Liver (tissue), 9 donors: Measurements from ENCODE around the gene NAALADL1. TPM values are rescaled to one million over a fixed set of nuclear protein-coding genes. Genes with fewer than 3 reads are reported as not detected.
A peak's percentile ranks its signal among the peaks of the same experiment; 100 is the strongest.
"Not testable (repeated sequence)": the region's sequence is repeated elsewhere in the genome, so short reads cannot be mapped to it uniquely, and the experiment has no call there.

Experiments
- DNase-seq: peaks from one replicate; pipeline ENCODE4 v3.0.0-alpha.2; 2017; ENCODE audit warnings: low spot score
- H3K27ac ChIP-seq, 2 donors: one replicate each; pipeline ENCODE4 v1.7.0; 2013; ENCODE audit warnings: inconsistent platforms in 2 of 2, low read length in 2 of 2, control low read depth in 1 of 2, low read depth in 1 of 2, mild to moderate bottlenecking in 1 of 2
- H3K27me3 ChIP-seq, 4 donors: one replicate each; pipeline versions ENCODE4 v1.6.1 to v1.7.0; 2013; ENCODE audit warnings: low read length in 3 of 4, inconsistent platforms in 1 of 4, mild to moderate bottlenecking in 1 of 4, moderate library complexity in 1 of 4; ENCODE audit not compliant: control insufficient read depth in 4 of 4, insufficient read depth in 4 of 4
- H3K36me3 ChIP-seq, 4 donors: one replicate each; pipeline versions ENCODE4 v1.6.1 to v1.7.0; 2013; ENCODE audit warnings: low read length in 3 of 4, mild to moderate bottlenecking in 3 of 4, low read depth in 1 of 4, moderate library complexity in 1 of 4; ENCODE audit not compliant: control insufficient read depth in 4 of 4, insufficient read depth in 3 of 4
- H3K4me1 ChIP-seq, 4 donors: one replicate each; pipeline versions ENCODE4 v1.6.1 to v1.7.0; 2013; ENCODE audit warnings: low read length in 3 of 4, mild to moderate bottlenecking in 3 of 4, moderate library complexity in 1 of 4; ENCODE audit not compliant: control insufficient read depth in 4 of 4, insufficient read depth in 4 of 4
- H3K4me3 ChIP-seq, 3 donors: one replicate each; pipeline versions ENCODE4 v1.6.1 to v1.7.0; 2013; ENCODE audit warnings: low read length in 3 of 3, control low read depth in 1 of 3, low read depth in 1 of 3, mild to moderate bottlenecking in 1 of 3
- H3K9ac ChIP-seq, 2 donors: one replicate each; pipeline ENCODE4 v1.7.0; 2013; ENCODE audit warnings: low read length in 2 of 2, mild to moderate bottlenecking in 2 of 2, moderate library complexity in 2 of 2, control low read depth in 1 of 2, low read depth in 1 of 2
- H3K9me3 ChIP-seq, 4 donors: one replicate each; pipeline versions ENCODE4 v1.6.1 to v1.7.0; 2013; ENCODE audit warnings: low read length in 3 of 4; ENCODE audit not compliant: control insufficient read depth in 4 of 4
- ATF3 ChIP-seq: IDR thresholded peaks from 2 replicates; pipeline ENCODE4 v1.6.1; 2016; ENCODE audit warnings: antibody characterized with exemption
- CTCF ChIP-seq: fragments of 150-350 bp; IDR thresholded peaks from 2 replicates; pipeline ENCODE4 v1.5.1; 2017; ENCODE audit warnings: improper control_type of control experiment, low read depth, low read length; ENCODE audit not compliant: missing input control
- EGR1 ChIP-seq, 2 donors: IDR thresholded peaks; 2 replicates each; pipeline ENCODE4 v1.6.1; 2016 to 2018; ENCODE audit warnings: antibody characterized with exemption in 2 of 2, low read depth in 2 of 2
- FOXA1 ChIP-seq: IDR thresholded peaks from 2 replicates; pipeline ENCODE4 v1.6.1; 2016; ENCODE audit warnings: antibody characterized with exemption
- FOXA2 ChIP-seq: IDR thresholded peaks from 2 replicates; pipeline ENCODE4 v1.6.1; 2016; ENCODE audit warnings: antibody characterized with exemption
- GABPA ChIP-seq, 2 donors: IDR thresholded peaks in 1 of 2; conservative IDR thresholded peaks in 1 of 2; 2 replicates each; pipeline ENCODE4 v1.6.1; 2016; ENCODE audit warnings: antibody characterized with exemption in 2 of 2, mild to moderate bottlenecking in 1 of 2, moderate library complexity in 1 of 2
- HNF4A ChIP-seq, 2 donors: conservative IDR thresholded peaks; 2 replicates each; pipeline ENCODE4 v1.6.1; 2016; ENCODE audit warnings: antibody characterized with exemption in 2 of 2, mild to moderate bottlenecking in 2 of 2
- HNF4G ChIP-seq: IDR thresholded peaks from 2 replicates; pipeline ENCODE4 v1.6.1; 2016; ENCODE audit warnings: antibody characterized with exemption
- JUND ChIP-seq, 2 donors: IDR thresholded peaks; 2 replicates each; pipeline ENCODE4 v1.6.1; 2016; ENCODE audit warnings: antibody characterized with exemption in 2 of 2
- MAX ChIP-seq: IDR thresholded peaks from 2 replicates; pipeline ENCODE4 v1.6.1; 2016; ENCODE audit warnings: antibody characterized with exemption
- NR2F2 ChIP-seq: IDR thresholded peaks from 2 replicates; pipeline ENCODE4 v1.6.1; 2016; ENCODE audit warnings: antibody characterized with exemption
- RAD21 ChIP-seq, 2 donors: IDR thresholded peaks; 2 replicates each; pipeline ENCODE4 v1.6.1; 2016; ENCODE audit warnings: antibody characterized with exemption in 2 of 2, mild to moderate bottlenecking in 2 of 2
- REST ChIP-seq: IDR thresholded peaks from 2 replicates; pipeline ENCODE4 v1.6.1; 2016; ENCODE audit warnings: antibody characterized with exemption, mild to moderate bottlenecking
- RXRA ChIP-seq, 2 donors: IDR thresholded peaks; 2 replicates each; pipeline ENCODE4 v1.6.1; 2017 to 2018; ENCODE audit warnings: antibody characterized with exemption in 2 of 2, mild to moderate bottlenecking in 1 of 2
- SP1 ChIP-seq: IDR thresholded peaks from 2 replicates; pipeline ENCODE4 v1.6.1; 2018; ENCODE audit warnings: antibody characterized with exemption, mild to moderate bottlenecking
- TAF1 ChIP-seq: conservative IDR thresholded peaks from 2 replicates; pipeline ENCODE4 v1.6.1; 2016; ENCODE audit warnings: antibody characterized with exemption, mild to moderate bottlenecking
- YY1 ChIP-seq: IDR thresholded peaks from 2 replicates; pipeline ENCODE4 v1.6.1; 2016; ENCODE audit warnings: antibody characterized with exemption, mild to moderate bottlenecking
- ZBTB33 ChIP-seq: IDR thresholded peaks from 2 replicates; pipeline ENCODE4 v1.6.1; 2016; ENCODE audit warnings: antibody characterized with exemption
- WGBS: extraction: QIAGEN DNeasy Blood & Tissue Kit; methylation state at CpG from one replicate; pipeline ENCODE4 v1.1.7; 2013; 5-methylcytosine and 5-hydroxymethylcytosine counted together
- polyA plus RNA-seq, 2 donors: library from polyadenylated mRNA; stranded (reverse) in 1 of 2; unstranded in 1 of 2; fragments of 200-250 nt in 1 of 2; fragments of >200 nt in 1 of 2; fragmentation: Nextera tagmentation in 1 of 2; extraction: Ambion mirVana in 1 of 2; gene quantifications; one replicate each; pipeline versions ENCODE4 v1.2.1 to v1.2.3, GENCODE V29; 2013 to 2015
- total RNA-seq, 2 donors: library from RNA; depleted of rRNA; stranded (reverse); fragments of >200 nt; gene quantifications; one replicate each; pipeline ENCODE4 v1.2.3, GENCODE V29; 2014
- donor health status: healthy.
- donor health status: healthy.
- donor health status: healthy.
- donor health status: healthy.
- donor health status: healthy.

NAALADL1 gene
- total and polyA plus RNA-seq, 4 donors = 1.2 to 2.1 (median 1.6) TPM

GRCh38 chr11:65026810-65027209, 31.5 kb downstream of the NAALADL1 start:
- no peak for TF ChIP-seq ZBTB33
- TF ChIP-seq SP1 = no peak
- no peak for TF ChIP-seq HNF4A (conservative IDR thresholded peaks at IDR 0.05)
- no peak for TF ChIP-seq GABPA (IDR thresholded peaks at IDR 0.05 in 1 of 2, conservative IDR thresholded peaks at IDR 0.05 in 1 of 2)
- TF ChIP-seq TAF1 = no peak
- Histone ChIP-seq H3K4me3 (no peak overlapping the region), H3K9ac (no peak overlapping the region), H3K27me3 (no peaks in the 10 kb centered on the region), H3K4me1 (peaks cover 3 to 24% (median 19%) of the 10 kb centered on the region in 4 donors), H3K36me3 (peaks cover 0 to 4% (median 2%) of the 10 kb centered on the region in 4 donors), H3K9me3 (no peaks in the 10 kb centered on the region), H3K27ac (peak overlapping the region; percentile 61 to 92)
- DNase-seq = no peak
- WGBS = 71% methylated on average over 10 of the region's 10 CpGs

- not testable (repeated sequence) for H3K36me3 ChIP-seq, H3K27me3 ChIP-seq, H3K27ac ChIP-seq, DNase-seq, H3K9ac ChIP-seq, H3K9me3 ChIP-seq, H3K4me3 ChIP-seq
- 87% methylated on average over 8 of the region's 8 CpGs for WGBS
- peaks cover 3 to 24% (median 17%) of the 10 kb centered on the region in 4 donors for H3K4me1 ChIP-seq
Observed at GRCh38 chr11:65023502-65023901, 34.9 kb downstream of the NAALADL1 start.

- DNase-seq = no peak
- H3K9me3 ChIP-seq = no peaks in the 10 kb centered on the region
- WGBS = 95% methylated on average over 11 of the region's 11 CpGs
- H3K9ac ChIP-seq = no peak overlapping the region
- H3K4me1 ChIP-seq = peaks cover 3 to 13% (median 8%) of the 10 kb centered on the region in 4 donors
- peaks cover 2 to 7% (median 2%) of the 10 kb centered on the region in 4 donors for H3K36me3 ChIP-seq
- no peaks in the 10 kb centered on the region for H3K27me3 ChIP-seq
- no peak overlapping the region for H3K4me3 ChIP-seq
- no peak for TF ChIP-seq GABPA (IDR thresholded peaks at IDR 0.05 in 1 of 2, conservative IDR thresholded peaks at IDR 0.05 in 1 of 2)
- no peak for TF ChIP-seq ATF3
- TF ChIP-seq CTCF = no peak
- no peak for TF ChIP-seq MAX
- TF ChIP-seq JUND (IDR thresholded peaks at IDR 0.05) = no peak
- TF ChIP-seq RAD21 (IDR thresholded peaks at IDR 0.05) = no peak
- TF ChIP-seq RXRA (IDR thresholded peaks at IDR 0.05) = no peak
- no peak for TF ChIP-seq ZBTB33
- no peak for TF ChIP-seq NR2F2
- no peak for TF ChIP-seq REST
- no peak for TF ChIP-seq HNF4G
- no peak for TF ChIP-seq YY1
- no peak for TF ChIP-seq SP1
- TF ChIP-seq TAF1 = no peak
- TF ChIP-seq FOXA1 = no peak
- no peak for TF ChIP-seq HNF4A (conservative IDR thresholded peaks at IDR 0.05)
- TF ChIP-seq EGR1 (IDR thresholded peaks at IDR 0.05; ENCODE audit: low read depth in 2 of 2) = no peak
- TF ChIP-seq FOXA2 = no peak
- H3K27ac ChIP-seq = no peak overlapping the region
Observed at GRCh38 chr11:65021509-65021908, 36.8 kb downstream of the NAALADL1 start.
